Measurements from ENCODE around the gene FBXO44.

Gene FBXO44

DNA sequence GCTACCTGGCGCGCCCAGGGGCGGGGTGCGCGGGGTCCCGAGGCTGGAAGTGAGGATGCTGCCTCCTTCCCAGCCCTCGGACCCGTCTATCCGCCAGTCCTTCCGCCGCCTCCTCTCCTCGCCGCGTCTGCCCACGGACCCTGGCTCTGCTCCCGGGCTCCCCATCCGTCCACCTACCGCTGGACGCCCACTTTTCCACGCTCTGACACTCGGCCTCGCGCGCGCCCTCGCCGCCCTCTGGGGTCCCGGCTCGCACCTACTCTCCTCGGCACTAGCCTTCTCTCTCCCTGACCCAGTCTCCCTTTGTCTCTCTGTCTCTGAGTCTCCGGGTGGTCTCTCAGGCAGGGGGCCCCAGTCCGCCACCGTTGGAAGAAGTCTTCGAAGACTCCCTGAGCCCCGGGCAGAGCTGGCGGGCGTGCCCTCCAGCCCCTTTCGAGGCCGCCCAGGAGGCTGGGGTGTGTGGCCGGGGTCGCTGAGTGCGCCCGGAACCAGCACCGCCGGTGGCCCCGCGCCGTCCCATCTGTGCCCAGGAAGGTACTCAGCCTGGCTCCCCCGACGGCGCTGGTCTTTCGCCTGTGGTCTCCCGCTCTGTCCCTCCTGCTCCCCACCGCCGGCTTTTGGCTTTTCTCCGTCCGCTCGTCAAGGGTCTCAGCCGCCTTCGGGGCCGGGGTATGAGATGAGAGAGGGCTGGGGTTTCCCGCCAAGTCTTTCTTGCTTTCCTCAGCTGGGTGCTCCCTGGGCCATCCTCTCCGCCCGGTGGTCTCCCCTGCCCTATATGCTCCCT lies 37.4 kb downstream of the FBXO44 start:
- no peak for DNase-seq

DNA sequence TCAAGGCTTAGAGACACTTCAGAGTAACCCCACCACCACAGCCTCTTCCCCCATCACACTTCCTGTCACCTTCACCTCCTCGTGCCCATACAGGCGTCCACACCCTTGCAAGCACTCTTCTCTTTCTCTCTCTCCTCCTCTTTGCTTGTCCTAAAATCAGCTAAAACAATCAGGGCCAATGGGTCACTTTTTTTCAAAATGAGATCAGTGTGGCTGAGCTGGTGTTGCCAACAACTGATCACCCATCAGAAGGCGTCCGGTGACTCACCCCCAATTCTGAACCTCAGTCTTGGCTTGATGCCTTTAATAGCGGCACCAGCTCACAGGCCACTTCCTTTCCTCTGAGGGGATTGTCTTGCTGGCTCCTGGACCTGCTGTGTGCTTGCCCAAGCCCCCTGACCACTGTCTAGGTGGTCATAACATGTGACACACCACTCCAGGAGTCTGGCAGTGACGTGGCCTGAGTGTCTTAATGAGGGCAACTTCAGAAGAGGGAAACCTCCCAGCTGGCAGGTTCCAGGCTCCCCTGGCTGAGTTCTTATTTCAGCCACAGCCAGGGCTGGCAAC lies 38.4 kb downstream of the FBXO44 start:
- DNase-seq: peak; percentile 77

DNA sequence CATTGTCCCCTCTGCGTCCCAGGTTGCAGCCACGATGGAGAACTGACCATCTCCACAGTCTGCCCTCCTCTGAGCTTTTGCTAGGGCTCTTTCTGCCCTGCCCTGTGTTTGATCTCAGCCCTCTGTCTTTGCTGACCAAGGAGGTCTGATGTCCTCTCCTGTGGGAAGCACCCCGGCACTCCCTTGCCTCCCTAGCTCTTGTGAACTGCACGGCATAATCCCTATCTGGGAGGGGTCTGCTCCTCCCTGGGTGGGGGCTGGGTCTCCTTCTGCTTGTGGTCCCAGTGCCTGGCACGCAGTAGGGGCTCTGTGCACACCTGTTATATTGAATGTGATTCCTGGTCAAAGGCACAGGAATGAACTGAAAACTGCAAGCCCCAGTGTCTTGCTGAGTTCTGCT lies 39.2 kb downstream of the FBXO44 start:
- DNase-seq: no peak

DNA sequence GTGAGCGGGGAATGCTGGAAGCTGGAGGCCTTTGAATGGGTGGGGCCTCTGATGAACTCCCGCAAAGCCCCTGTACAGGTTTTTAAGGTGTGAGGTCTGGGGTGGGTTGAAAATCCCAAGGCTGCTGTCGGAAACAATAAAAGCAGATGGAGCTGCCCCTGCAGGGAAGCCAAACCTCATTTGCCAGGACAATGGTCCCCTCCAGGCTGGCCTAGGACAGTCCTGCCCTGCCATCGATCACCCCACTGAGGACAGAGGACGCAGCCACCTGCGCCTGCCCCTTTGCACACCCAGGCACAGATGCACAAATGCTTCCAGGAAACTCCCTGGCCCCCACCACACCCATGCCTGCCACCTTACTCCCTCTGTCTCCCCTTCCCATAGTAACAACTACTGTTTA lies 41.2 kb downstream of the FBXO44 start:
- no peak for DNase-seq

DNA sequence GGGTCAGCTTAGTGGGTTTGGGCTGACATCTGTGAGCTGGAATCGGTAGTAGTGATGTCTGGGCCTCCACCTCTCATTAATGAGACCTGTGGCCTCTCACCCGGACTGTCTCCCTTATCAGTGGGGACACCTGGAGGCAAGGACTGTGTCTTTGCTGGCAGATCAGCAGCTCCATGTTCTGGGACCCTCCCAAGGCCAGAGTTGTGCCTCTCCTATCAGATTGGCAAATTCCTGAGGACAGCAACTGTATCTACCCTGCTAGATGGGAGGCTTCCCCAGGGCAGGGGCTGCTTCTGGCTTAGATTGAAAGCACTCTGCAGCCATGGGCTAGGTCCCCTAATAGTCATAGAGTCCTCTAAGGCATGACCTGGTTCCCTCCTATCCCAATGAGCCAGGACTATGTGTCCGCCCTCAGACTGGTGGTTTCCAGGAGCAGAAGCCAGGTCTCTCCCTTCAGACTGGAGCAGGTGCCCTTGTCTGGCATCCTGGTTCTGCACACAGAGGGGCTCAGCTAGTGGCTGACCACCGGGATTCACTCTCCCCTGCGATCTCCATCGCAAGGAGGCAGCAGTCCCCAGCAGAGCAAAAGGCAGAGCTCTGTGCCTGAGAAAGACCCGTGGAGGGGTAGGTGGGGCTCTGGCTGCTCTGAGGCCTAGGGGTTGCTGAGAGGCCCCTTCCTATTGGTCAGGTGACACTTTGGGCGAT lies 42.7 kb downstream of the FBXO44 start:
- peak; percentile 82 for DNase-seq

DNA sequence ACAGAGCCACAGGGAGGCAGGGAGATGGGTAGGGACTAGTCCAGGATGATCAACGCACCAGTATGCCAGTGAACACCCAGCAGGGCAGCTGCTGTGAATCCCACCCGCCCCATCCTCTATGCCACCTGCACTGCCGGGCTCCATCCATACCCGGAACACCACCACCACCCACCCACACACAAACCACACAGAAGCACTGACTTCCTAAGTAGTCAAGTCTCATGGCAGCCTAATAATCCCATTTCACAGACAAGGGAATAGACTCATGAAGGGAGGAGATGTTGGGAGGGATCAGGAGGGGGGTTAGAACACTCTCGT lies 43.2 kb downstream of the FBXO44 start:
- DNase-seq: no peak

DNA sequence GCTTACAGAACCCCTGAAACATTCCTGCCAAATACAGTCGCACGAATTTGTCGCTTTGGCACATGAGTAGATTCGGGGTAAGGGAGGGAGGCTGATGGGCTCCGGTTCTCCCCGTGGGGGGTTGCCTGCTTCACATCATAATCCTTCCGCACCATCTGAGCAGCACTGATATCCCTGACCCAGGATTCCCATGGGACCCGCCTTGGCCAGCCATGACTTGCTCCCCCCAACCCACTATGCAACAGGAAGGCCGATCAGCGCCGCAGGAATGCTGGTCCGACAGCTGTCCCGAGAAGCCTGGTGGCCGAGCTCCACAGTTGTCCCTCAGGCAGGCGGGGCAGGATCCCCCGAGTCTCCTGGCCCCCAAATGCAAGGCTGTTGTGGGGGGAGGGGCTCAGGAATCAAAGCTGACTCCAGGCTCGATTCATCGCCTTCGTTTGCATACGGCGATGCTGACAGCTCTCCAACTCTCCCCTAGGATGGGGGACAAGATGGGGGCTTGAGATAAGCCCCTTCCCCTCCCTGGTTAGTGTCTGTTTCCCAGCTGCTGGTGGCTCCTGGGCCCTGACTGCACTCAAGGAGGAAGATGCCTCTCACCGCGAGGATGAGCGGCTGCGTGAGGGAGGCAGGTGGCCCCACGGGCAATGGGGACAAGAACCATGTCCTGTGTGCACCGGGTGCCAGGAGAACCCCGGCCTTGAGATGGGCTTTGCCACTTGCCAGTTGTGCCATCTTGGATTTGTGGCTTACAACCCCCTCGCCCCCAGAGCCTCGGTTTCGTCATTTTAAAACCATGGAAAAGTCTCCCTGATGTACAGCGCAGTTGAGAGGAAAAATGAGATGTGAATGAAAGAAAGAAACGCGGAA lies 46.2 kb downstream of the FBXO44 start:
- DNase-seq: no peak

DNA sequence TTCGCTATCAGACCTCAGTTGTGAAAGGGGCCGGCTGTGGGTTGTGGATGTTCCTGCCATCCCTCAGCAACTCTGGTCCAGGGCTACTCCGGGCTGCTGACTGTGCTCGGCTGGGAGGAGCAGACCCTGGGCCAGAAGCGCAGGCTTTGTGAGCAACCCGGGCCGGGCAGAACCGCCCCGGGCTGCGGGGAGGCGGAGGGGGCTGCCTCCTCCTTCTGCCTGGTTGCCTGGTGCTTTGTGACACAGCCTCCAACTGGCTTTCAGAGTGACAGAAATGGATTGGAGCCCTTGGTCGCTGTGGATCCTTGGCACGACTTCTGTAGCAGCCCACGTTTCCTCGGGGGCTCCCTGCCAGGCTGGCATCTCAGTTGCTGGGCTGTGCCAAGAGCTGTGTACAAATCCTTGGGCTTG lies 46.9 kb downstream of the FBXO44 start:
- no peak for DNase-seq

DNA sequence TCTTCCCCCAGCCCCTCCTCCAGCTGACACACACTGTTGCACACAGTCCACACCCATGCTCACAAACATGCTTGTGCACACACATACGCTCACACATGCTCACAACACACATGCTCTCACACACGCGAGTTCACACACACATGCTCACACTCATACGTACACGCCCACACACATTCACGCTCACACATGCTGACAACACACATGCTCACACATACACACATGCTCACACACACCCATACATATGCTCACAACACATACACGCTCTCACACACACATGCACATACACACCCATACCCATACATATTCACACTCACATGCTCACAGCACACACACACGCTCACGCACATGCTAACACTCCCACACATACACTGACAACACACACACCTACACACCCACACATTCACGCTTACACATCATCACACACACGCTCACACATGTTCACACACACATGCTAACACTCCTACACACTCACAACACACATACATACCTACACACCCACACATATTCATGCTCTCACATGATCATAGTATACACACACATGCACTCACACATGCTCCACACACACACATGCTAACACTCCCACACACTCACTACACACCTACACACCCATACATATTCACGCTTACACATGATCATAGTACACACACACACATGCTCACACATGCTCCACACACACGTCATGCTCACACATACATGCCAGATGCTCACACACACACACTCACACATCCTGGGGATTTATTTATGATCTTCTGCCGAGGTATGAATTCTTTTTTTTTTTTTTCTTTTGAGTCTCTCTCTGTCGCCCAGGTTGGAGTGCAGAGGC lies 47.5 kb downstream of the FBXO44 start:
- DNase-seq: no peak

DNA sequence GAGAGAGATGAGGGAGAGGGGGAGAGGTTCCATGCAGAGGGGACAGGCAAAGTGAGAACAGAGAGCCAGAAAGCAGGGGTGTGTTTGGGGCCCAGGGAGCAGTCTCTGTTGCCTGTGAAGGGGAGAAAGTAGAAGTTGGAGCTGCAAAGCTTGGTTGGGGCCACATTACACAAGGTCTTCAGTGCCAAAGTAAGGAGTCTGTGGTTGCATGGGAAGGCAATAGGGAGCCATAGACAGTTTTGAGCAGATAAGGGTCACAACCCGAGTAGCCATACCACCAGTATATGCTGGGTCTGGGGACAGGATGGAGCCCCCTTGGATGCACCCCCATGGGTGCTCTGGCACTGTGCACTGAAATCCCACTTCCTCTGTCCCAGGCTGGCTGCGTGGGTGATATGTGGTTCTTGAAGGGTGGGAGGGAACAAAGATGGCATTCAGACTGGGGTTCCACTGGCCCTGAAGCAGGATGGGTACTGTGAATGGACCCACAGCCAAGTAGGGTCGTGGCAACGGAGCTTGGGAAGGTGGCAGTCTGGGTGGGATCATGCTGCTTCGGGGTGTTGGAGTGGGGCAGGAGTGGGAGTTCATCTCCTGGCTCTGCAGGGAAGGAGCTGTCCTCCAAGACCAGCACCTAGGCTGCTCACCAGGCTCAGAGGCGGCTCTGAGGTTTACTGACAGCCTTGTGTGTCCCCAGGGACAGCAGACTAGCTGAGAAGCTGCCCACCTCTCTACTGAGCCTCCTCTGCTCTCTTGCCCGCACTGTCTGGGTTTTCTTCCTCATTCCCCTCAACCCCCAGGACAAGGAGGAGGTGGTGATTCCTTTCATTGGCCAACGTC lies 48.9 kb downstream of the FBXO44 start:
- no peak for DNase-seq

DNA sequence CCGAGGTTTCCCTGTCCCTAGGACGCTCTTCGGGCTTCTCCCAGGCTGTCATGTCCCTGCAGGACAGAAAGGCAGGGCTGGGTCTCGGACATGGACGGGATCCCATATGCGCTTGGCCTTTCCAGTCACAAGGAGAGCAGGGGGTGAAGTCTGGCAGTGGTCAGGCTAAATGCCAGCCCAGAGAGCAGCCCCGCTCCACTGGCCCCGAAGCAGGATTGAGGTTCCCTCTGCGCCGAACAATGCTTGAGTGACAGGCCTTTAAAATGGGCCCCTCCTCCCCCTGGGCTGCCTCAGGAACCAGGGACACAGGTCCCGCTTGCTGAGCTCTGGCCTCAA lies 49.5 kb downstream of the FBXO44 start:
- no peak for DNase-seq

DNA sequence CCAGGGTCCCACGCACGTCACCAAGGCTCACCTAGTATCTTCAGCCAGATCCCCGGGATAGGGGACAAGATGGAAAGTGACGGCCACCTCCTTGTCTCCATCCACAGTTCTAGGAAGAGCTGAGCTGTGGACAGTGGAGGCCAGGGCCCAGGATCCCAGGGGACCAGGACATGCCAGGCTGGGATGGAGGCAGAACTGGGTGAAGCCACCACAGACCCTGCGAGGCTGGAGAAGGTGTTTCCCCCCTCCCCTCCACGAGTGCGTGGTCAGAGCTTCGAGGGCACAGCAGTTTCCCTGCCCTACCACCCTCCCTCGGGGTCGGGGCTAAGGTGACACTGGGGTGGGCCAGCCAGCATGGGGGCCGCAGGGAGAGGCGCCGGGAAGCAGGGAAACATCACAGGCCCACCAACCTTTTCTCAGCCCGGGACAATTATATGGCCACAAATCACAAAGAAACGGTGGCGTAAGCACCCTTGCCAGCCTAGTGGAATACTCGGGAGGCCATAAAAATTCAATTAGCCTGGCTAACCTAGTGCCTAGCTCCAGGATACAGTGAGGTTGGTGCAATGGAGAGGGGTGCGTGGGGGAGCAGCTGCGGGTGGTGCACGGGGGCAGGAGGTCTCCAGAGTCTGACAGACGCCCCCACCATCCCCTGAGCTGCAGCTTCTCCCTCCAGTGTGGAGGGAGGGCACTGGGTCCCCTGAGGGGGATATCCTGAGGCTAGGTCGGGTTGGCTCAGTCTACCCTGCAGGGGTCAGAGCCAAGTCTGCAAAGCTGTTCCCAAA lies 50.2 kb downstream of the FBXO44 start:
- DNase-seq: no peak

DNA sequence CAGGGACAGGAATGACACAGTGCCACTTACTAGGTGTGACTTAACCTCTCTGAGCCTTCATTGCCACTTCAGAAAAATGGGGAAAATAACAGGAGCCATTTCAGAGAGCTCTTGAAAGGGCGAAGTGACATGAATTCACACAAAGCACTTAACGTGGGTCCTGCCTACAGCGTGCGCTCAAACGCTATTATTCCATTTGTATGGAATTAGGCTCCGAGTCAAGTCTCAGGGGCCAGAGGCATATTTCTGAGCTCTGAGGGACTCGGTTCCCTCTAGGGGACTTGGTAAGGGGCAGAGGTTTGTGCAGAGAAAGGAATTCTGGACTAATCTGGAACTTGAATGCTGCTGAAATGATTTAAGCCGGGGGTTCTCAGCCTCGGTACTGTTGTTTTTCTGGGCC lies 50.9 kb downstream of the FBXO44 start:
- DNase-seq: no peak

DNA sequence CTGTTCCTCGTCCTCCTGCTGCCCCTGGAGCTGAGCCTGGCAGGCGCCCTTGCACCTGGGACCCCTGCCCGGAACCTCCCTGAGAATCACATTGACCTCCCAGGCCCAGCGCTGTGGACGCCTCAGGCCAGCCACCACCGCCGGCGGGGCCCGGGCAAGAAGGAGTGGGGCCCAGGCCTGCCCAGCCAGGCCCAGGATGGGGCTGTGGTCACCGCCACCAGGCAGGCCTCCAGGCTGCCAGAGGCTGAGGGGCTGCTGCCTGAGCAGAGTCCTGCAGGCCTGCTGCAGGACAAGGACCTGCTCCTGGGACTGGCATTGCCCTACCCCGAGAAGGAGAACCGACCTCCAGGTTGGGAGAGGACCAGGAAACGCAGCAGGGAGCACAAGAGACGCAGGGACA lies 51.6 kb downstream of the FBXO44 start:
- no peak for DNase-seq

DNA sequence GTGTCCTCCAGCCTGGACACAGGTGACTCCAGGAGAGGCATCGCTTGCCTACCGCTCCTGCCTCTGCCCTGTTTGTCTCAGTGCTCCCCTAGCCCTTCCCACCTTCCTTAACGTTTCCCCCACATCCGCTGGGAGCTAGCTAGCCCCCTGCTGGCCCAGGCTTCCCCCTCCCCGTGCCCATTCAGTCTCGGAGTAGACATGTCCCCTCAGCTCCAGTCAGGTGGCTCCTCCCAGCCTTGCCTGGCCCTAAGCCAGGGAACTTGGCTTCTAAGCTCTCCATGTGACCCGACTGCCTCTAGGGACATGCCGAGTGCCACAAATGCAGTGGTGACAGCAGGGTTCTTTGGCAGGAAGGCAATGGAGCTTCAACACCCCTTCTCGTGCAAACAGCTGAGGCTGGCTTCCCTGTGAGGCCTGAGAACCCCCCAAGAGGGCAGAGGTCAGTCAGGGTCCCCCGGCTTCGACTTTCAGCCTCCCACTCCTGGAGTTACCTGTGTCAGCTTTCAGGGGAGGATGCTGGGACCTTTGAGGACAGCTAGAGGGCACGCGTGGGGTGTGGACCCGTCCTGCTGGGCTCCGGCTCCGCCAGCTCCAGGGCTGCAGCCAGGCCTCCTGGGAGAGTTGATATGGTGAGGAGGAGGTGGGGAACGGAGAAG lies 53.1 kb downstream of the FBXO44 start:
- peak; percentile 87 for DNase-seq

DNA sequence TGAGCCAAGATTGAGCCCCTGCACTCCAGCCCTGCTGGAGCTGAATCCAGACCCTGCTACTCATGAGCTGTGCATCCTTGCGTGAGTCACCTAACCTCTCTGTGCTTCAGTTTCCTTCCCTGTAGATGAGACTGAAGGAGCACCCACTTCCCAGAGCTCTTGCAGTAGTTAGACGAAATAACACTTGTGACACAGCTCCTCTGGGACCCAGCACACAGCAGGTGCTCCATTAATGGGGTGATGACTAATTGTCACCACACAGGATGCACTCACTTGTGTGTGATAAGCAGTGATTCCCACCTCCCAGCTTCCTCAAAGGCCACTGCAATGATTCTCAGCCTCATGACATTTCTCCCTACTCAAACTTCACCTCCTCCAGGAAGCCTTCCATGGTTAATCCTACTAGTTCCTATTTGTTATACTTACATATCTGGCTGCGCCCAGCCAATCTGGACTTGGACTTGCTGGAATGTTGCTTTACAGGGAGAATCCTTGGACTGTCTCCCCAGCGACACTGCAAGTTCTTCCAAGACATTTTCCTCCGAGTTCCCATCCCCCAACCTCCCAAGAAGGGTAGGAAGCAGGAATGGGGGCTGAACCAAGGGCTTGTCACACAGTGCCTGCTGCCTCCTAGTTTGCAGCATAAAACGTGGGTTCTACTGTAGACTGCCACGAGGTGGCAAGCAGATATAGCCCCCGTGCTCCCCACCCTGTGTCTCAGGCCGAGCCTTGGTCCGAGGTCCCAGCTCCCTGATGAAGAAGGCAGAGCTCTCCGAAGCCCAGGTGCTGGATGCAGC lies 54.1 kb downstream of the FBXO44 start:
- no peak for DNase-seq

DNA sequence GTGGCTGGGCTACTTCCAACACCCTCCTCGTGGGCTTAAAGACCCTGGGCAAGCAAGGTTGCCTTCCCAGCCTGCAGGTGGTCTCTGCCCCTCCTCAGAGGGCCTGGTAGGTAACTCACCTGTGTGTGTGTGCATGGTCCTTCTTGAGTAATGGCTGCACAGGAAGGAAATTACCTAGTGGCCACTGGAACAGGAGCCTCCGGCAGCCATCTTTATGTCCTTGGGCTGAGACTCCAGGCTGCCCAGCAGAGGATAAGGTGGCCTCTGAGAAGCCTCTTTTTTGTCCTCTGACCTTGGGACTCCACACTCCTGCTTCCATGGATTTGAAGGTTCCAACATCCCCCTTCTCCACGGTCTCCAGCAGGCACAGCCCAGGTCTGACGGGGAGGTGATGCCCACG lies 56.8 kb downstream of the FBXO44 start:
- no peak for DNase-seq

DNA sequence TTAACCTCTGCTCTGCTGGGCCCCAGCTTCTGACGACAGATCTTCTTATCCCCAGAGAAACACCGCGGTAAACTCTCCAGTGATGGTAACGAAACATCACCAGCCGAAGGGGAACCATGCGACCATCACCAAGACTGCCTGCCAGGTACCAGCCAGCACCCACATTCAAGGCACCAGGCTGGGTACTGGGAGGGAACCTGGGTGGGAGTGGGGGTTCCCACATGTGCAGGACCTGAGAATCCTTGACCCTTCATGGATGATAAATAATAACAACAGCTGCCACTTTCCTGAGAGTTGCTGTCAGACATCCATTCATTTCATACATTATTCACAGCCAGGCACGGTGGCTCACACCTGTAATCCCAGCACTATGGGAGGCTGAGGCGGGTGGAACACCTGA lies 57.6 kb downstream of the FBXO44 start:
- DNase-seq: no peak
